HG02571 (cell line): ENCODE data around the gene WSB2.
"Not testable (repeated sequence)": the region's sequence is repeated elsewhere in the genome, so short reads cannot be mapped to it uniquely, and the experiment has no call there.

Experiments
- ATAC-seq: cut with Tn5 transposase; IDR thresholded peaks from one replicate; pipeline ENCODE4 v1.9.1; 2021; ENCODE audit warnings: mild to moderate bottlenecking, moderate library complexity; ENCODE audit not compliant: unreplicated experiment

Gene WSB2

DNA sequence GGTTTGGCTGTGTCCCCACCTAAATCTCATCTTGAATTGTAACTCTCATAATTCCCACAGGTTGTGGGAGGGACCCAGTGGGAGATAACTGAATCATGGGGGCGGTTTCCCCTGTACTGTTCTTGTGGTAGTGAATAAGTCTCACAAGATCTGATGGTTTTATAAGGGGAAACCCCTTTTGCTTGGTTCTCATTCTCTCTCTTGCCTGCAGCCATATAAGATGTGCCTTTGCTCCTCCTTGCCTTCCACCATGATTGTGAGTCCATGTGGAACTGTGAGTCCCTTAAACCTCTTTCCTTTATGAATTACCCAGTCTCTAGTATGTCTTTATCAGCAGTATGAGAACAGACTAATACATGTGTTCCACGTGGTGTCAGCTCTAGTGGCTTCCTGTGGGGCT, 61.2 kb downstream of the WSB2 start:
- not testable (repeated sequence) for ATAC-seq

DNA sequence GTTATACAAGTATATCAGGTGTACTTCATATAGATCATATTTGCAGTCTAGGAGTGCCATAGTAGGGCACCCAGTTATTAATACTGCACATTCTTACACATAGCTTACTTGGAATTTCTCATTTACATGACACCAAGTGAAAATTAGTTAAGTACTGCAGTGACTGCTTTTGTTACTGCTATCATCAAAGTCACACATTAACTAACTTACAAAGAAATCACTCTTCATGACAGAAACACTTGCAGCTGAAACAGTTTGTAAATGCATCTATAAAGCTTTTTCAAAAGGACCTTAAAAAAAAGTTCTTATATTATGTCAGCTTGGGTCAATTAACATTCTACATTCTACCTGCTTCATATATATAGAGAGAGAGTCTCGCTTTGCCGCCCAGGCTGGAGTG, 62.3 kb downstream of the WSB2 start:
- no peak for ATAC-seq

GRCh38 chr12:117994551-117995438, 66.2 kb downstream of the WSB2 start:
- no peak for ATAC-seq

GRCh38 chr12:117986705-117987469, 74.1 kb downstream of the WSB2 start:
- no peak for ATAC-seq

- no peak for ATAC-seq
These were observed 75.8 kb downstream of the WSB2 start for GRCh38 chr12:117985182-117985581.
